HG03045 (cell line): ENCODE data around the gene PPID.
"Not testable (repeated sequence)": the region's sequence is repeated elsewhere in the genome, so short reads cannot be mapped to it uniquely, and the experiment has no call there.

ENCODE experiments used
- ATAC-seq: cut with Tn5 transposase; IDR thresholded peaks from one replicate; pipeline ENCODE4 v1.9.1; 2021; ENCODE audit warnings: mild to moderate bottlenecking, moderate library complexity; ENCODE audit not compliant: unreplicated experiment

The PPID gene

GRCh38 chr4:158722917-158723793 is at the start of gene PPID:
PPID (minus strand) TSS chr4:158723396; CDS start chr4:158723288, 108 bp downstream.
- ATAC-seq = peak; percentile 97

DNA sequence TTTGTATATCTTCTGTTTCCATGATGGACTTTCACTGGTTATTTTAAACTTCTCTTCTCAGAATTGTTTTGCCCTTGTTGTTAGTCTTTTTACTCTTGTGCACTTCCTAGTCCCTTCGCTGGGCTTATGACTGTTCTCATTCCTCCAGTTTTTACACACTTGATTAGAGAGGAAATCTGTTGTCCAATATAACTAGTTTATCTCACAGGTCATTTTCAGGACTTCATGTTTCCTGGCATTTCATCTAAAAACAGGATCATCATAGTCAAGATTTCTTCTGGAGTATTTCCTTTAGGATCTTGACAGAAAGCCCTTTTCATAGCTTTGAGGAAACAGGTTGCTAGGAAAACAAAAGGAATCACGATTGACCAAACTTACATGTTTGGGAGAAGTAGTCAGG is 48.6 kb upstream of the PPID start:
- ATAC-seq = no peak

DNA sequence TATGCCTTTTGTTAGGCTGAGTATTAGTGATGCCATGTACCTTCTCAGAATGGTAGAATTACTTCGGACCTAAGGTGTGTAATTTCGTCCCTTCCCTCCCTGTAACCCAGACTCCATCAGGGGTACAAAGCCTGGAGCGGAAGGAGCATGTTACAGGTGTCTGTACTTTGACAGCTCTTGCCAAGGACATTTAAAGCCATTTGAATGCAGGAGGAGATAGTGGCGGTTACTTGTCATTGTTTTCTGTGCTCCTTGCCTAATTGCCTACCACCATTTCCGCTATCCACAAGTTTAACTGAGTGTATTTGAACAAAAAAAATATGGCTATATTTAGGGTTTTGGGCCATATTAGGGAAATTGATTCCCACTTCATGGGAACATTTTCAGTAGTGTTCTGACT is 47.5 kb upstream of the PPID start:
- no peak for ATAC-seq

DNA sequence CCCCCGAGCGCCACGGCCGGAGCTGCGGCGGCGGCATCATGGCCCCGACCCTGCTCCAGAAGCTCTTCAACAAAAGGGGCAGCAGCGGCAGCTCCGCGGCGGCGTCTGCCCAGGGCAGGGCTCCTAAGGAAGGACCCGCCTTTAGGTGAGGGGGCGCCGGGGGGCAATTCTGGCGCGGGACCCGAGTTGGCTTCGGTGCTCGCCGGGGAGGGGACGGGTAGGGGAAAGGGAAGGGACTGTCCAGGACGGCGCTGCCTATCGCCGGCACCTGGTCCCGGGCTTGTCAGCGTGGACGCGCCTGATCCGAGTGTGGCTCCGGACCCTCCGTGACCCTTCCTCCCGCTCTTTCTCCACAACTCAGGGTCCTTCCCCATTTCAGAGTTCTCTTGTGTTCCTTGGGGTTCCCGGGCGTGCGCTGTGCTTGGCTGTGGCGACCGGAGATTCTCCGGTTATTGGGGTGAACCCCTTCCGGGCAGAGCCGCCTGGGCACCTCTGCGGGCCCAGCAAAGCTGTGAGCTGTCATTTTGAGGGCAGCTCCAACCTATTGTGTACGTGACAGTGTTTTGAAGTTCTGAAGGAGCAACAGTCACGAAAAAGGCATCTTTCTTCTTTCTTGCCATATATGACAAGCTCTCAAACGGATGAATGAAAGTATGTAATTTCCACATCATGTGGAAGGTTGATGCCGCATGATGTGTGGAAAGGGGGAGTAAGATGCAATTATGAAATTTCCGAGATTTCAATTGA is 46.2 kb upstream of the PPID start:
- peak; percentile 33 for ATAC-seq

GRCh38 chr4:158768555-158769174 is 45.5 kb upstream of the PPID start, which contains the start of gene FNIP2:
FNIP2 (plus strand) TSS chr4:158769026; CDS start chr4:158769213, 187 bp downstream.
- ATAC-seq = peak; percentile 90

- no peak for ATAC-seq
Observed at GRCh38 chr4:158767451-158767850, 44.3 kb upstream of the PPID start.

GRCh38 chr4:158766434-158767044 is 43.3 kb upstream of the PPID start:
- ATAC-seq = no peak

- ATAC-seq = no peak
Observed at GRCh38 chr4:158763462-158763861, 40.3 kb upstream of the PPID start.

DNA sequence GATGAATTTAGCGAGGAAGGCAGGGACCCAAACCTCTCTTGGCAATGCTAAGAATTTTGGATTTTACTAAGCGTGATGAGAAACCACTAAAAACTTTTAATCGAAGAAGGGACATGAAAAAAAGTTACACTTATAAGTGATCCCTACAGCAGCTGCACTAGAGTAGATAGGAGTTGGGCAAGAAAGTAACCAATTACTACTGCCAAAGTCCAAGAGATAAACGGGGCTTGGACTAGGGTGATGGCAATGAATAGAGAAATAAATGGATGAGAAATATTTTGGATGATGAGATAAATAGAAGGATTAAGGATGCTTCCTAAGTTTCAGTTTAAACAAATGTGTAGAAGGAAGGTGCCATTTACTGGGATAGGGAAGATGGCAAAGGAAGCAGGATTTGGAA is 39.4 kb upstream of the PPID start:
- no peak for ATAC-seq

DNA sequence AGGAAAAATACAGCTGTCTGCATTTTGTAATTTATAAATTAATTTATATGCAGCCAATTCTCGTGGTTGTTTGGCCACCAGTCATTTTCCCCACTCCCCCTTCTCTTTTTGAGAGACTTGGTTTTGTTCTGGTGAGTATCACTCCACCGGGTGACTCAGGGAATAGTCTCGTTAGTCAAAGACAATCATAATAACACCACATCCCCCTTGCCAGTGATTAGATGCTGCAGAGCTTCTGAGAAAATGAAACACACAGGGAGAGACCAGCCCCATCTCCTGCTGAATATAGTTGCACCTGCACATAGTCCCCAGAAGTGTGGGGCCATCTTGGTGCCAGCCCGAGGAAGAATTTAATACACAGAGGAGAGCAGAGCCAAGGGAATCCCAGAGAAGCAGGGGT is 37.7 kb upstream of the PPID start:
- ATAC-seq = no peak

GRCh38 chr4:158759539-158759938 is 36.3 kb upstream of the PPID start:
- not testable (repeated sequence) for ATAC-seq

GRCh38 chr4:158758703-158759102 is 35.5 kb upstream of the PPID start:
- no peak for ATAC-seq

GRCh38 chr4:158758142-158758541 is 34.9 kb upstream of the PPID start:
- no peak for ATAC-seq

DNA sequence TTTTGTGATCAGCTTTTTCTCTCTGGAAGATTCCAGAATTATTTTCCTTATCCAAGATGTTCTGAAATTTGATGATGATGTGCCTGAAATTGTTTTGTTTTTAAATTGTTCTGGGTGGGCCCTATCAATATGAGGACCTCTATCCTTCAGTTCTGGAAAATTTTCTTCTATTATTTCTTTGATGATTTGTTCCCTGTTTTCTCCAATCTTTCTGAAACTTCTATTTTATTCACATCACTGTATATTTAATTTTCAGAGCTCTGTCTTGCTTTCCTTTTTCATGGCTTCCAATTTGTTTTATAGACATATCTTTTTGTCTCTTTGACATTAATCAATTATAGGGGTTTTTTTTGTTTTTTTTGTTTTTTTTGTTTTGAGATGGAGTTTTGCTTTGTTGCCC is 33.4 kb upstream of the PPID start:
- no peak for ATAC-seq

- ATAC-seq = not testable (repeated sequence)
Observed at GRCh38 chr4:158755819-158756218, 32.6 kb upstream of the PPID start.

- no peak for ATAC-seq
Observed at GRCh38 chr4:158754385-158755180, 31.4 kb upstream of the PPID start.

GRCh38 chr4:158750379-158750778 is 27.2 kb upstream of the PPID start:
- no peak for ATAC-seq

DNA sequence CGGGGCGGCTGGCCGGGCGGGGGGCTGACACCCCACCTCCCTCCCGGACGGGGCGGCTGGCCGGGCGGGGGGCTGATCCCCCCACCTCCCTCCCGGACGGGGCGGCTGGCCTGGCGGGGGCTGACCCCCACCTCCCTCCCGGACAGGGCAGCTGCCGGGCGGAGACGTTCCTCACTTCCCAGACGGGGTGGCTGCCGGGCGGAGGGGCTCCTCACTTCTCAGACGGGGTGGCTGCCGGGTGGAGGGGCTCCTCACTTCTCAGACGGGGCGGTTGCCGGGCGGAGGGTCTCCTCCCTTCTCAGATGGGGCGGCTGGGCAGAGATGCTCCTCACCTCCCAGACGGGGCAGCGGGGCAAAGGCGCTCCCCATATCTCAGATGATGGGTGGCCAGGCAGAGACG is 23.3 kb upstream of the PPID start:
- not testable (repeated sequence) for ATAC-seq

GRCh38 chr4:158741326-158742021 is 18.3 kb upstream of the PPID start:
- no peak for ATAC-seq

GRCh38 chr4:158739600-158739999 is 16.4 kb upstream of the PPID start:
- ATAC-seq = no peak
